ENCODE results near the gene PRUNE2.

DNA sequence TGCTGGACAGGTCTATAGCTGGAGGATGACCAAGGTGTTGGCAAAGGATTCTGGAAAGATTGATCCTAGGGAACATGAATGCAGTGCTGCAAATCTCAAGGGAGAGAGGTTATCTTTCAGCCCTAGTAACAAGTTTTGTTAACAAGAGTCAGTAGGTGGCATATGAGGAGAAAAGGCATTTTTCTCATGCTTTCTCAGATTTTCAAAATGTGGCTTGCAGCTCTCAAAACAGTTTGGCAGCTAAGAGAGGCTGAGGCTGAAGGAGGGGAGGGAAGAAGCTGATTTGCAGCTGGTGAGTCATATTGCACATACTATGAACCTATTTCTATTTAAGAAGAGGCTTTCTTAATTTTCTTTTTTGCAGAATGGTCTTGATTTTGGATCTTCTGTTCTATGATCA is 205.9 kb downstream of the PRUNE2 start:
- TF ChIP-seq POLR2A (IDR thresholded peaks at IDR 0.05; ENCODE audit: borderline replicate concordance, extremely low read depth, insufficient read depth, insufficient read length) (no peak), ZFX (IDR thresholded peaks at IDR 0.05) (no peak), MAX (IDR thresholded peaks at IDR 0.05) (no peak), JUND (IDR thresholded peaks at IDR 0.05) (no peak), SP1 (IDR thresholded peaks at IDR 0.05; ENCODE audit: low read depth) (no peak), POLR2AphosphoS5 (IDR thresholded peaks at IDR 0.05; ENCODE audit: low read depth, low read length) (no peak)

All from HCT116 (cell line).